ENCODE measurements around the gene OOSP3. TPM values are rescaled to one million over a fixed set of nuclear protein-coding genes. Genes with fewer than 3 reads are reported as not detected.
A peak's percentile ranks its signal among the peaks of the same experiment; 100 is the strongest.
"Not testable (repeated sequence)": the region's sequence is repeated elsewhere in the genome, so short reads cannot be mapped to it uniquely, and the experiment has no call there.

The OOSP3 gene
- total RNA-seq, 2 experiments from 2014 or later = not detected

- POLR2A ChIA-PET = no interaction called here
- Mint-ChIP-seq H3K27ac (no peak overlapping the region), H3K9me3 (peaks cover 2% of the 10 kb centered on the region), H3K36me3 (ENCODE audit: low read depth) (no peaks in the 10 kb centered on the region), H3K4me3 (no peak overlapping the region), H3K4me1 (ENCODE audit: low read depth) (no peaks in the 10 kb centered on the region), H3K27me3 (no peaks in the 10 kb centered on the region)
- ATAC-seq (no peak), DNase-seq (no peak)
- TF ChIP-seq, protein P1, sequence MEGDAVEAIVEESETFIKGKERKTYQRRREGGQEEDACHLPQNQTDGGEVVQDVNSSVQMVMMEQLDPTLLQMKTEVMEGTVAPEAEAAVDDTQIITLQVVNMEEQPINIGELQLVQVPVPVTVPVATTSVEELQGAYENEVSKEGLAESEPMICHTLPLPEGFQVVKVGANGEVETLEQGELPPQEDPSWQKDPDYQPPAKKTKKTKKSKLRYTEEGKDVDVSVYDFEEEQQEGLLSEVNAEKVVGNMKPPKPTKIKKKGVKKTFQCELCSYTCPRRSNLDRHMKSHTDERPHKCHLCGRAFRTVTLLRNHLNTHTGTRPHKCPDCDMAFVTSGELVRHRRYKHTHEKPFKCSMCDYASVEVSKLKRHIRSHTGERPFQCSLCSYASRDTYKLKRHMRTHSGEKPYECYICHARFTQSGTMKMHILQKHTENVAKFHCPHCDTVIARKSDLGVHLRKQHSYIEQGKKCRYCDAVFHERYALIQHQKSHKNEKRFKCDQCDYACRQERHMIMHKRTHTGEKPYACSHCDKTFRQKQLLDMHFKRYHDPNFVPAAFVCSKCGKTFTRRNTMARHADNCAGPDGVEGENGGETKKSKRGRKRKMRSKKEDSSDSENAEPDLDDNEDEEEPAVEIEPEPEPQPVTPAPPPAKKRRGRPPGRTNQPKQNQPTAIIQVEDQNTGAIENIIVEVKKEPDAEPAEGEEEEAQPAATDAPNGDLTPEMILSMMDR (IDR thresholded peaks at IDR 0.05) = no peak
- CTCF ChIA-PET = interaction anchor here (1.2 kb wide), 1 partner anchor 10 kb away, joined by 3 read pairs; no protein-coding TSS in a partner anchor
- intact Hi-C loops (cut with micrococcal nuclease) = no loop called here
Measured at GRCh38 chr11:59900366-59901126, 22.0 kb downstream of the OOSP3 start.

GRCh38 chr11:59901306-59901705 lies 22.7 kb downstream of the OOSP3 start:
- intact Hi-C loops (cut with micrococcal nuclease) = no loop called here
- peaks cover 4% of the 10 kb centered on the region for H3K27me3 Mint-ChIP-seq
- ChIA-PET CTCF (interaction anchor here (1.2 kb wide), 1 partner anchor 10 kb away, joined by 3 read pairs; no protein-coding TSS in a partner anchor), POLR2A (no interaction called here)
- DNase-seq (no peak), ATAC-seq (no peak)
- no peak overlapping the region for H3K4me3 Mint-ChIP-seq
- no peaks in the 10 kb centered on the region for H3K36me3 Mint-ChIP-seq (ENCODE audit: low read depth)
- TF ChIP-seq, protein P1 (IDR thresholded peaks at IDR 0.05) = no peak
- H3K27ac Mint-ChIP-seq = no peak overlapping the region
- peaks cover 4% of the 10 kb centered on the region for H3K9me3 Mint-ChIP-seq
- H3K4me1 Mint-ChIP-seq (ENCODE audit: low read depth) = no peaks in the 10 kb centered on the region

DNA sequence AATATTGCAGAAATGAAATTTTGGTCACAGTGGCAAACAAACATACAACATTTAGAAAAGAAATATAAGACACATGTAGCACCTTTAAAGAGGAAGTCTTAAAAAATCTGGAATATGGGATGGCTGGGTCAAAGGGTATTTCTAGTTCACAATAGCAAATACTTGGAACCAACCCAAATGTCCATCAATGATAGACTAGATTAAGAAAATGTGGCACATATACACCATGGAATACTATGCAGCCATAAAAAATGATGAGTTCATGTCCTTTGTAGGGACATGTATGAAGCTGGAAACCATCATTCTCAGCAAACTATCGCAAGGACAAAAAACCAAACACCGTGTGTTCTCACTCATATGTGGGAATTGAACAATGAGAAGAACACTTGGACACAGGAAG lies 25.0 kb downstream of the OOSP3 start:
- H3K36me3 Mint-ChIP-seq (ENCODE audit: low read depth); CTCF ChIA-PET; POLR2A ChIA-PET; H3K4me1 Mint-ChIP-seq (ENCODE audit: low read depth); DNase-seq; ATAC-seq; H3K9me3 Mint-ChIP-seq; H3K4me3 Mint-ChIP-seq; H3K27me3 Mint-ChIP-seq; H3K27ac Mint-ChIP-seq; intact Hi-C loops (cut with micrococcal nuclease): not testable (repeated sequence)

- ChIA-PET POLR2A (interaction anchor here (0.5 to 0.7 kb wide), 2 partner anchors 19 to 161 kb away, joined by 3 read pairs; no protein-coding TSS in a partner anchor), CTCF (interaction anchor here (0.6 to 1.9 kb wide), 14 partner anchors 8 to 174 kb away, joined by 3 to 11 read pairs (median 4); no protein-coding TSS in a partner anchor)
- no peak overlapping the region for H3K4me3 Mint-ChIP-seq
- TF ChIP-seq, protein P1 (IDR thresholded peaks at IDR 0.05) = no peak
- no peaks in the 10 kb centered on the region for H3K4me1 Mint-ChIP-seq (ENCODE audit: low read depth)
- H3K27ac Mint-ChIP-seq = no peak overlapping the region
- ATAC-seq = no peak
- peaks cover 18% of the 10 kb centered on the region for H3K9me3 Mint-ChIP-seq
- peaks cover 2% of the 10 kb centered on the region for H3K36me3 Mint-ChIP-seq (ENCODE audit: low read depth)
- intact Hi-C loops (cut with micrococcal nuclease) = loop anchor here (5.0 kb wide), 1 partner anchor 96 kb away; no protein-coding TSS in a partner anchor
- H3K27me3 Mint-ChIP-seq = peaks cover 2% of the 10 kb centered on the region
- no peak for DNase-seq
Measured at GRCh38 chr11:59918480-59918879, 39.9 kb downstream of the OOSP3 start.

DNA sequence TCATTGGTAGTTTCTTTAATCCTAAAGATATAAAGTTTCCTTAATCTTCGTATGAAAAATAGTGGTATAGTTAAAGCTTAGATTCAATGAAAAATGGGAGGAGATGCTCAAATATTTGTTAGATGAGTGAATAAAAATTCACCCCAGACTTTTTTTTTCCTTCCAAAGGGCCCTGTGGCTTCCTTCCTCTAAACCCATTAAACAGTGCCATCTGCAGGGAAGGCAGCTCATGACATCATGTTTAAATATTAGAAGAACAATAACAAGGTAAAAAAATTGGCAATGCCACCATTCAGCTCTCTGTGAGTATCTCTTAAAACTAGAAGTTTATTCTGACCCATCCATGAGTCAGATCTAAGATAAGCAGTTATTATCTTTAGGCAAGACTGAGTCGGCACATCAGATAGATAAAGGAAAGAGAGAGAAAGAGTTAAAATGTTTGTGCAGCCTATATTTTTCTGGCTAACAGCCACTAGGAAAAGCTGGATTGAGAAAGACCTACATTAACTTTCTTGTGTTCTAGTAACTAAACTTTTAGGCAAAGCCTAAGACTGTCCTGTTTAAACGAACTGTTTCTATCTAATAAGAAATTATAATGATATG lies 40.5 kb downstream of the OOSP3 start:
- DNase-seq (peak; percentile 58), ATAC-seq (no peak)
- Mint-ChIP-seq H3K27me3 (peaks cover 2% of the 10 kb centered on the region), H3K27ac (no peak overlapping the region), H3K4me3 (no peak overlapping the region), H3K9me3 (peaks cover 22% of the 10 kb centered on the region), H3K36me3 (ENCODE audit: low read depth) (peaks cover 2% of the 10 kb centered on the region), H3K4me1 (ENCODE audit: low read depth) (no peaks in the 10 kb centered on the region)
- TF ChIP-seq, protein P1 (IDR thresholded peaks at IDR 0.05) = peak; percentile 49
- ChIA-PET POLR2A (interaction anchor here (0.5 to 0.7 kb wide), 2 partner anchors 20 to 162 kb away, joined by 3 read pairs; no protein-coding TSS in a partner anchor), CTCF (interaction anchor here (0.6 to 1.9 kb wide), 15 partner anchors 9 to 175 kb away, joined by 3 to 11 read pairs (median 3); no protein-coding TSS in a partner anchor)
- intact Hi-C loops (cut with micrococcal nuclease) = loop anchor here (5.0 kb wide), 1 partner anchor 97 kb away; no protein-coding TSS in a partner anchor
